ENCODE data around the gene TPRKB.

- TF ChIP-seq CTCF (IDR thresholded peaks at IDR 0.05) = no peak
- no peak for TF ChIP-seq POLR2A (IDR thresholded peaks at IDR 0.05)
- TF ChIP-seq POLR2AphosphoS5 (IDR thresholded peaks at IDR 0.05) = no peak
Observed at GRCh38 chr2:73697606-73698005, 39.5 kb downstream of the TPRKB start.
